WI38 (cell line): ENCODE results near the gene KMT5B.

Experiments
- H3K4me3 ChIP-seq: 2 replicates; pipeline ENCODE4 v1.5.1; 2011; ENCODE audit warnings: low read depth, mild to moderate bottlenecking, control low read depth, low read length
- CTCF ChIP-seq: IDR thresholded peaks from 2 replicates; pipeline ENCODE4 v1.5.1; 2012; ENCODE audit warnings: low read depth, mild to moderate bottlenecking, control low read depth, low read length

The KMT5B gene

DNA sequence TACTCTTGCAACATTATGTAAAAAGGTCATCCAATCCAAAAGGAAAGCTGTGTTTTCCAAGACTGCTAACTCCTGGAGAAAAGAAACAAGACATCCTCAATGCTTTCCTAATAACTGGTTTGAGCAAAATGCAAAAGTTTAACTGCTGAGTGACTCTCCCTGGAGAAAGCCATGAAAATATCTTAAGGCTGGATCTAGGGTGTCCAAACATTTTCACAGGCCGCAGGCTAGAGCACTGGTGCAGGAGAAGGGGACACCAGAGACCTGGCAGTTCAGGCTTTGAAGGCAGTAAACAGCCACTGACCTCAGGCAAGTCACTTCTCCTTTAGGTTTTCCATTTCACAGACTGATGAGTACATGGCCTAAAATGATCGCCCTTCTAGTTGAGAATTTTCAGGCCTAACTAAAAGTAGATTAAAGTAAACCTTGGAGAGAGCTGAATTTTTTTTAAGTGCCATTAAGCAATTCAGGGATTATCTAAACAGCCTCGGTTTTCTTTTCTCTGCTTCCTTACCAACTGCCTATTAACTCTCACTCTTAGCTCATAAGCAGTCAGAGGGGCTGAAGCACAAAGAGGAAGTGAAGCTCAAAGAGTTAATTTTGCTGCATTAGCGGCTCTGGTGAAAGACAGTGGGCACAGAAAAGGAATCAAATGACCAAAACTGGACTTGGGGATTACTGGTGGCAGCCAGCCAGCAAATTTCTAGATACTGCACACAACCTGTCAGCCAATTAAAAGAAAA is 94.2 kb downstream of the KMT5B start:
- no peak for TF ChIP-seq CTCF
- H3K4me3 ChIP-seq: no peak overlapping the region

DNA sequence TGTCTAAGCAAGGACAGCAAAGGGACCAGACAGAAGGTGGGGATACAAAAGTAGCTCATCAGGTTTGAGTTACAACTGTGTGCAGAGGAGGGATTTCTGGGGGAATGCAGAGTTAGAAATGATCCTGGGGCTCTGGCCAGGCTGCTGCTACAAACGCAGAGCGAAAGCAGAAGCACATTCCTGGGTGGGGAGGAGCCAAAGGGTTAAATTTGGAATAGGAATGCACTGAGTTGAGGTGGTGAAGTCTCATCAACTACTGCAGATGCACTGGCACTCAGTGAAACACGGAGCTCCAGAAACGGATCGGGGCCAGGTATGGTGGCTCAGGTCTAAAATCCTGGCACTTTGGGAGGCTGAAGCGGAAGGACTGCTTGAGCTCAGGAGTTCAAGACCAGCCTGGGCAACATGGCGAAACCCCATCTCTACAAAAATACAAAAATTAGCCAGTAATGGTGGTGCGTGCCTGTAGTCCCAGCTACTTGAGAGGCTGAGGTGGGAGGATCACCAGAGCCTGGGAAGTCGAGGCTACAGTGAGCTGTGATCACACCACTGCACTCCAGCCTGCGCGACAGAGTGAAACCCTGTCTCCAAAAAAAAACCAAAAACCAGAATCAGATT is 95.1 kb downstream of the KMT5B start:
- H3K4me3 ChIP-seq: no peak overlapping the region

GRCh38 chr11:68116974-68117373 is 96.1 kb downstream of the KMT5B start:
- H3K4me3 ChIP-seq: no peak overlapping the region
- TF ChIP-seq CTCF: no peak

More for the DNA sequence above, 95.1 kb downstream of the KMT5B start:
- no peak for TF ChIP-seq CTCF

DNA sequence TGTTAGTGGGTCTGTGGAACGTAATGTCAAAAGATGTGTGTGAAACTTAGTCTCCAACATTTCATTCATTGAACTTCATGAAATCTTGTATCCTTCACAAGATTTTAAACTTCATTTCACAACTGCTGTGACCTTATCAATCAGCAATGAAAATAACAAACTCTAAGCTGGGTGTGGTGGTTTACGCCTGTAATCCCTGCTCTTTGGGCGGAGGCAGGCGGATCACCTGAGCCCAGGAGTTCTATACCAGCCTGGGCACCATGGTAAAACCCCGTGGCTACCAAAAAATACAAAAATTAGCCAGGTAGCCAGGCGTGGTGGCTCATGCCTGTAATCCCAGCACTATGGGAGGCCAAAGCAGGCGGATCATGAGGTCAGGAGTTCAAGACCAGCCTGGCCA is 97.0 kb downstream of the KMT5B start:
- no peak for TF ChIP-seq CTCF
- H3K4me3 ChIP-seq: no peak overlapping the region

- TF ChIP-seq CTCF: no peak
Measured at GRCh38 chr11:68115285-68115684, 97.8 kb downstream of the KMT5B start.

GRCh38 chr11:68113986-68114385 is 99.1 kb downstream of the KMT5B start:
- H3K4me3 ChIP-seq: no peak overlapping the region
- no peak for TF ChIP-seq CTCF

More at GRCh38 chr11:68115285-68115684, 97.8 kb downstream of the KMT5B start:
- H3K4me3 ChIP-seq: no peak overlapping the region

DNA sequence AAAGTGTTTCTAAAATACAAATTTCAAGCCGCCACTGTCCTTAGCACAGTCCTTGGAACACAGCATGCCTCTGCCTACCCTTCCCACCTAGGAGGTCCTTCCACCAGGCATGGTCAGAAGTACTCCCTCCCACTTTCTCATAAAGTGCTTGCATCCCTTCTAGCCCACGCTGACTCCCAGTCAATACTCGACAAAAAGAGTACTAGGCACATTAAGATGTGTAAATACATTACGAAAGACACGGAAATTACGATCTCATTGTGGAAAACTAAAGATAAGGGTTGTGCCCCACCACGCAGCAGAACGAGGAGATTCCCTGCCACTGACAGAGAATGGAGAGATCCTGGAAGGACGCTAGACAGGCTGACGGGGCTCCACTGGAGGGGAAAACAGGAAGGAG is 105.4 kb downstream of the KMT5B start:
- no peak for TF ChIP-seq CTCF
- H3K4me3 ChIP-seq: no peak overlapping the region
